NCI-H2227 treated with DMSO at 0.1 percent for 48 hours (cell line): ENCODE data around the gene HHIPL1.

Experiments
- DNase-seq: peaks from one replicate; lab custom pipeline; 2025; lab: John Stamatoyannopoulos, UW

Gene HHIPL1

GRCh38 chr14:99717682-99718013, 72.7 kb downstream of the HHIPL1 start:
- no peak for DNase-seq

GRCh38 chr14:99718031-99718810, 73.3 kb downstream of the HHIPL1 start:
- DNase-seq = no peak

- DNase-seq = no peak
Measured at GRCh38 chr14:99718811-99719192, 73.9 kb downstream of the HHIPL1 start.

GRCh38 chr14:99720941-99721791, 76.2 kb downstream of the HHIPL1 start:
- no peak for DNase-seq

- no peak for DNase-seq
Measured at GRCh38 chr14:99721792-99722516, 77.0 kb downstream of the HHIPL1 start.

GRCh38 chr14:99722741-99723140, 77.8 kb downstream of the HHIPL1 start:
- no peak for DNase-seq

- DNase-seq = no peak
Measured at GRCh38 chr14:99724196-99724891, 79.4 kb downstream of the HHIPL1 start.

GRCh38 chr14:99724939-99725773, 80.2 kb downstream of the HHIPL1 start:
- no peak for DNase-seq

- DNase-seq = no peak
Measured at GRCh38 chr14:99725774-99726537, 81.0 kb downstream of the HHIPL1 start.

- no peak for DNase-seq
Measured at GRCh38 chr14:99726538-99727095, 81.7 kb downstream of the HHIPL1 start.

GRCh38 chr14:99727096-99727870, 82.4 kb downstream of the HHIPL1 start:
- no peak for DNase-seq

- DNase-seq = no peak
Measured at GRCh38 chr14:99728231-99728920, 83.4 kb downstream of the HHIPL1 start.

- DNase-seq = no peak
Measured at GRCh38 chr14:99728981-99729451, 84.1 kb downstream of the HHIPL1 start.
